GM19463 (cell line): ENCODE results near the gene GALNT10.

Source experiments
- ATAC-seq: cut with Tn5 transposase; IDR thresholded peaks from one replicate; pipeline ENCODE4 v1.9.1; 2021; ENCODE audit warnings: mild to moderate bottlenecking, moderate library complexity; ENCODE audit not compliant: unreplicated experiment

GALNT10 gene

GRCh38 chr5:154400678-154401077, 210.1 kb downstream of the GALNT10 start:
- ATAC-seq = no peak

GRCh38 chr5:154401355-154401754, 210.8 kb downstream of the GALNT10 start:
- ATAC-seq = no peak

- ATAC-seq = no peak
These were observed 211.4 kb downstream of the GALNT10 start for GRCh38 chr5:154401931-154402330.

GRCh38 chr5:154402611-154403010, 212.1 kb downstream of the GALNT10 start:
- ATAC-seq = no peak

GRCh38 chr5:154403234-154403633, 212.7 kb downstream of the GALNT10 start:
- ATAC-seq = no peak

GRCh38 chr5:154403776-154404387, 213.3 kb downstream of the GALNT10 start:
- ATAC-seq = no peak

- peak; percentile 99 for ATAC-seq
These were observed 214.7 kb downstream of the GALNT10 start for GRCh38 chr5:154405078-154405792.

GRCh38 chr5:154406231-154406630, 215.7 kb downstream of the GALNT10 start:
- no peak for ATAC-seq

GRCh38 chr5:154406826-154407225, 216.3 kb downstream of the GALNT10 start:
- ATAC-seq = no peak

GRCh38 chr5:154408811-154409210, 218.3 kb downstream of the GALNT10 start:
- no peak for ATAC-seq

- ATAC-seq = no peak
These were observed 218.8 kb downstream of the GALNT10 start for GRCh38 chr5:154409230-154409840.

GRCh38 chr5:154410008-154410407, 219.5 kb downstream of the GALNT10 start:
- no peak for ATAC-seq

- no peak for ATAC-seq
These were observed 220.3 kb downstream of the GALNT10 start for GRCh38 chr5:154410786-154411185.

GRCh38 chr5:154411338-154411737, 220.8 kb downstream of the GALNT10 start:
- no peak for ATAC-seq

- ATAC-seq = no peak
These were observed 221.8 kb downstream of the GALNT10 start for GRCh38 chr5:154412316-154412715.

- no peak for ATAC-seq
These were observed 222.4 kb downstream of the GALNT10 start for GRCh38 chr5:154412925-154413324.

GRCh38 chr5:154415114-154415513, 224.6 kb downstream of the GALNT10 start:
- no peak for ATAC-seq

GRCh38 chr5:154418344-154418820, 227.8 kb downstream of the GALNT10 start:
- ATAC-seq = no peak

GRCh38 chr5:154419236-154419635, 228.7 kb downstream of the GALNT10 start:
- ATAC-seq = no peak

GRCh38 chr5:154421868-154422267, 231.3 kb downstream of the GALNT10 start:
- ATAC-seq = no peak

GRCh38 chr5:154422298-154422697, 231.8 kb downstream of the GALNT10 start:
- ATAC-seq = no peak

- no peak for ATAC-seq
These were observed 237.7 kb downstream of the GALNT10 start for GRCh38 chr5:154428208-154428607.
